H9 (cell line): Measurements from ENCODE around the gene C1orf74. TPM values are rescaled to one million over a fixed set of nuclear protein-coding genes. Genes with fewer than 3 reads are reported as not detected.

Experiments used
- DNase-seq: peaks from one replicate; pipeline ENCODE4 v3.0.0-alpha.2; 2017
- H2AFZ ChIP-seq: one replicate; pipeline ENCODE4 v1.6.1; 2013; ENCODE audit warnings: mild to moderate bottlenecking, low read length, control low read depth, moderate library complexity
- H2AK5ac ChIP-seq: 2 replicates; pipeline ENCODE4 v1.6.1; 2013; ENCODE audit warnings: low read length, control low read depth, mixed read lengths; ENCODE audit not compliant: insufficient read length
- H2BK120ac ChIP-seq: one replicate; pipeline ENCODE4 v1.6.1; 2013; ENCODE audit warnings: low read depth, mild to moderate bottlenecking, low read length, control low read depth, inconsistent platforms; ENCODE audit not compliant: poor library complexity, severe bottlenecking
- H2BK12ac ChIP-seq: 2 replicates; pipeline ENCODE4 v1.6.1; 2013; ENCODE audit warnings: low read length, control low read depth, mixed read lengths, low read depth; ENCODE audit not compliant: insufficient read length
- H2BK15ac ChIP-seq: 2 replicates; pipeline ENCODE4 v1.6.1; 2013; ENCODE audit warnings: low read depth, low read length, control low read depth
- H2BK20ac ChIP-seq: one replicate; pipeline ENCODE4 v1.6.1; 2013; ENCODE audit warnings: low read depth, mild to moderate bottlenecking, low read length, control low read depth, inconsistent platforms; ENCODE audit not compliant: poor library complexity, severe bottlenecking
- H2BK5ac ChIP-seq: 2 replicates; pipeline ENCODE4 v1.6.1; 2013; ENCODE audit warnings: low read length, control low read depth, mixed read lengths; ENCODE audit not compliant: insufficient read length
- H3K14ac ChIP-seq: 2 replicates; pipeline ENCODE4 v1.6.1; 2013; ENCODE audit warnings: low read length, control low read depth; ENCODE audit not compliant: insufficient read depth
- H3K18ac ChIP-seq: 2 replicates; pipeline ENCODE4 v1.6.1; 2013; ENCODE audit warnings: low read depth, mild to moderate bottlenecking, mixed read lengths, low read length, control low read depth; ENCODE audit not compliant: insufficient read length
- H3K23ac ChIP-seq: 2 replicates; pipeline ENCODE4 v1.6.1; 2013; ENCODE audit warnings: low read length, control low read depth, mixed read lengths, low read depth; ENCODE audit not compliant: insufficient read length
- H3K23me2 ChIP-seq: 2 replicates; pipeline ENCODE4 v1.6.1; 2013; ENCODE audit warnings: low read depth, mild to moderate bottlenecking, mixed read lengths, low read length, control low read depth; ENCODE audit not compliant: insufficient read length, poor library complexity, severe bottlenecking
- H3K27ac ChIP-seq: 2 replicates; pipeline ENCODE4 v1.5.1; 2013; ENCODE audit warnings: low read length, control low read depth, mixed read lengths, low read depth; ENCODE audit not compliant: insufficient read length
- H3K27me3 ChIP-seq: 2 replicates; pipeline ENCODE4 v1.6.1; 2013; ENCODE audit warnings: low read length, control low read depth, inconsistent platforms; ENCODE audit not compliant: insufficient read depth
- H3K4ac ChIP-seq: 2 replicates; pipeline ENCODE4 v1.6.1; 2013; ENCODE audit warnings: low read depth, mild to moderate bottlenecking, control low read depth, inconsistent platforms, low read length, moderate library complexity
- H3K4me1 ChIP-seq: 2 replicates; pipeline ENCODE4 v1.6.1; 2013; ENCODE audit warnings: low read length, control low read depth, inconsistent platforms; ENCODE audit not compliant: insufficient read depth
- H3K4me2 ChIP-seq: 2 replicates; pipeline ENCODE4 v1.6.1; 2013; ENCODE audit warnings: low read length, control low read depth, mixed read lengths; ENCODE audit not compliant: insufficient read length, insufficient read depth
- H3K56ac ChIP-seq: 2 replicates; pipeline ENCODE4 v1.6.1; 2013; ENCODE audit warnings: low read depth, mild to moderate bottlenecking, mixed read lengths, low read length, control low read depth; ENCODE audit not compliant: insufficient read length
- H3K79me1 ChIP-seq: 2 replicates; pipeline ENCODE4 v1.6.1; 2013; ENCODE audit warnings: low read depth, mild to moderate bottlenecking, moderate library complexity, low read length, control low read depth, inconsistent platforms; ENCODE audit not compliant: insufficient read depth, poor library complexity, severe bottlenecking
- H3K79me2 ChIP-seq: 2 replicates; pipeline ENCODE4 v1.6.1; 2013; ENCODE audit warnings: low read length, control low read depth, inconsistent platforms; ENCODE audit not compliant: insufficient read depth
- H3K9ac ChIP-seq: 2 replicates; pipeline ENCODE4 v1.6.1; 2013; ENCODE audit warnings: low read length, control low read depth, mixed read lengths; ENCODE audit not compliant: insufficient read length; ENCODE audit errors: extremely low read depth
- H3K9me3 ChIP-seq: one replicate; pipeline ENCODE4 v1.6.1; 2013; ENCODE audit warnings: low read depth, low read length, inconsistent platforms; ENCODE audit not compliant: control insufficient read depth
- H3T11ph ChIP-seq: one replicate; pipeline ENCODE4 v1.6.1; 2013; ENCODE audit warnings: mild to moderate bottlenecking, low read length, control low read depth, inconsistent platforms
- H4K20me1 ChIP-seq: one replicate; pipeline ENCODE4 v1.6.1; 2013; ENCODE audit not compliant: control insufficient read depth, insufficient read length, insufficient read depth
- H4K5ac ChIP-seq: 2 replicates; pipeline ENCODE4 v1.6.1; 2013; ENCODE audit warnings: low read depth, mild to moderate bottlenecking, mixed read lengths, low read length, control low read depth; ENCODE audit not compliant: insufficient read length
- H4K8ac ChIP-seq: replicated peaks from 2 replicates; pipeline ENCODE4 v1.6.1; 2013; ENCODE audit warnings: low read length, control low read depth, mixed read lengths, low read depth; ENCODE audit not compliant: insufficient read length
- H4K91ac ChIP-seq: 2 replicates; pipeline ENCODE4 v1.6.1; 2013; ENCODE audit warnings: low read depth, mild to moderate bottlenecking, moderate library complexity, mixed read lengths, low read length, control low read depth; ENCODE audit not compliant: insufficient read length
- H3K27ac Mint-ChIP-seq, 3 experiments: 2 replicates in 2 of 3; 3 replicates in 1 of 3; pipeline ENCODE4 v1.8.0; 2020 to 2021; ENCODE audit warnings: mixed read lengths in 3 of 3, mild to moderate bottlenecking in 1 of 3, moderate library complexity in 1 of 3
- H3K27me3 Mint-ChIP-seq: 2 replicates; pipeline ENCODE4 v1.8.0; 2021; ENCODE audit warnings: low read depth, mild to moderate bottlenecking, moderate library complexity, mixed read lengths
- H3K36me3 Mint-ChIP-seq, 3 experiments: 2 replicates in 2 of 3; 3 replicates in 1 of 3; pipeline ENCODE4 v1.8.0; 2020 to 2021; ENCODE audit warnings: low read depth in 3 of 3, mixed read lengths in 3 of 3; ENCODE audit not compliant: insufficient read depth in 1 of 3
- H3K4me1 Mint-ChIP-seq, 2 experiments: 2 replicates each; pipeline ENCODE4 v1.8.0; 2020; ENCODE audit warnings: mixed read lengths in 2 of 2
- H3K4me3 Mint-ChIP-seq, 2 experiments: 2 replicates in 1 of 2; 3 replicates in 1 of 2; pipeline ENCODE4 v1.8.0; 2020 to 2021; ENCODE audit warnings: mild to moderate bottlenecking in 2 of 2, mixed read lengths in 2 of 2, moderate library complexity in 1 of 2
- H3K9me3 Mint-ChIP-seq, 2 experiments: 2 replicates in 1 of 2; 3 replicates in 1 of 2; pipeline ENCODE4 v1.8.0; 2020; ENCODE audit warnings: mild to moderate bottlenecking in 2 of 2, mixed read lengths in 2 of 2, moderate library complexity in 1 of 2
- CTCF ChIP-seq: fragments of 200-600 bp; sonication (generic); conservative IDR thresholded peaks from 3 replicates; pipeline ENCODE4 v1.8.0; 2021; ENCODE audit warnings: antibody characterized with exemption, mild to moderate bottlenecking
- WGBS: extraction: QIAGEN DNeasy Blood & Tissue Kit; methylation state at CpG from one replicate; pipeline ENCODE4 v1.1.7; 2013; ENCODE audit warnings: missing lambda C conversion rate, low lambda C conversion rate, mixed read lengths; ENCODE audit not compliant: insufficient read length; ENCODE audit errors: extremely low coverage; 5-methylcytosine and 5-hydroxymethylcytosine counted together
- total RNA-seq: library from RNA; stranded (reverse); gene quantifications from 2 replicates; pipeline ENCODE4 v1.2.1, GENCODE V29; 2021

C1orf74 gene
- total RNA-seq, 1 experiment from 2014 or later, result 2.4 TPM

- Histone ChIP-seq H3K4ac (no peak overlapping the region), H3K4me2 (no peak overlapping the region), H2BK120ac (no peak overlapping the region), H3K27me3 (no peaks in the 10 kb centered on the region), H2AK5ac (no peak overlapping the region), H3K9ac (no peak overlapping the region), H4K5ac (no peak overlapping the region), H3K23ac (no peak overlapping the region), H2BK5ac (no peak overlapping the region), H3K14ac (no peak overlapping the region), H2BK15ac (no peak overlapping the region), H2AFZ (no peak overlapping the region), H3T11ph (no peak overlapping the region), H2BK20ac (no peak overlapping the region), H3K56ac (no peak overlapping the region), H3K23me2 (no peaks in the 10 kb centered on the region), H3K4me1 (no peaks in the 10 kb centered on the region), H3K27ac (no peak overlapping the region), H4K20me1 (no peaks in the 10 kb centered on the region), H4K91ac (no peak overlapping the region), H2BK12ac (no peak overlapping the region), H3K18ac (no peak overlapping the region), H3K79me2 (no peaks in the 10 kb centered on the region; the same call in 1 of the 2 replicates), H3K79me1 (no peaks in the 10 kb centered on the region), H3K9me3 (no peaks in the 10 kb centered on the region), H4K8ac (no peak overlapping the region)
- peaks cover 8% of the 10 kb centered on the region for H3K27me3 Mint-ChIP-seq
- no peaks in the 10 kb centered on the region; a peak in 1 of 5 replicates for H3K9me3 Mint-ChIP-seq
- DNase-seq, result no peak
- no peak overlapping the region for H3K4me3 Mint-ChIP-seq
- WGBS, result no CpG with 5 or more reads among the region's 4 CpGs
- TF ChIP-seq CTCF, result no peak
- no peak overlapping the region for H3K27ac Mint-ChIP-seq
- H3K4me1 Mint-ChIP-seq, result peaks cover 10 to 14% of the 10 kb centered on the region in 2 experiments
- H3K36me3 Mint-ChIP-seq, result peaks cover 0 to 51% (median 41%) of the 10 kb centered on the region in 3 experiments; a peak in 5 of 7 replicates
These were observed 1.2 kb upstream of the C1orf74 start for GRCh38 chr1:209785592-209785991.
